ENCODE data around the gene ANKLE2.

The ANKLE2 gene

DNA sequence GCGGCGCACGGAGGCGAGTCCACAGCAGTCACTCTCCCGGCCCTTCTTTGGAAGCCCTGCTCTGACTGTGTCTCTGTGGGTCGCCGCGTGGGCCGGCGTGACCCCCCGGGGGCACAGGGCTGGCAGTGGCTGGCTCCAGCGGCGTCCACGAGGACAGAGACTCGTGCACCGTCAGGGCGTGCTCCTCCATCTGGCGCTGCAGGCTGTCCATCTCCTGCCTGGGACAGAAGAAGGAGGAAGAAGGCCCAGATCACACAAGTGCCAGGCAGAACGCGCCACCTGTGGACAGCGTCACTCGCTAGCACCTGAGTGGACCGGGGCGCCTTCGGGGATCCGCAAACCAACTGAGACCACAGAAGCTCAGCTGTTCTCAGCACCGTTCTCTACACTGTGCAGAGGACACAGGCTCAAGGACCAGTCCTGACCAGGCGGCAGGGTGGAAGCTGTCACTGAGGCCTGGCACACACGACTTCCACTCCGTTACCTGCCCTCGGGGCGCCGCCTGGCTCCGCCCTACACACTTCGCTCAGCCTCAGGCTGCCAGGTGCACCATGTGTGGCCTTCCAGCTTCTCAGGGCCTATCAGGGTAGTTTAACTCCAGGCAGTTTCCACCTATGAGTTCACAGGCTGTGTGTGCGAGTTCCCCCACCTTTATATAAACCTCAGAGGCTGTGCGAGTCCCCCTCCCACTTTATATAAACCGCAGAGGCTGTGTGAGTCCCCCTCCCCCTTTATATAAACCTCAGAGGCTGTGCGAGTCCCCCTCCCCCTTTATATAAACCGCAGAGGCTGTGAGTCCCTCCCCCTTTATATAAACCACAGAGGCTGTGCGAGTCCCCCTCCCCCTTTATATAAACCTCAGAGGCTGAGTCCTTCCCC is 11.7 kb upstream of the ANKLE2 start:
- H3K4me3 ChIP-seq (ENCODE audit: low read depth, low read length), result no peak overlapping the region
- no peak for TF ChIP-seq CTCF (conservative IDR thresholded peaks at IDR 0.05; ENCODE audit: low read depth, low read length)
- no peak for DNase-seq (ENCODE audit: low read depth)

GRCh38 chr12:132772606-132773005 is 11.0 kb upstream of the ANKLE2 start:
- no peak overlapping the region for H3K4me3 ChIP-seq (ENCODE audit: low read depth, low read length)
- no peak for TF ChIP-seq CTCF (conservative IDR thresholded peaks at IDR 0.05; ENCODE audit: low read depth, low read length)
- no peak for DNase-seq (ENCODE audit: low read depth)

GRCh38 chr12:132771126-132771838 is 9.7 kb upstream of the ANKLE2 start:
- no peak overlapping the region for H3K4me3 ChIP-seq (ENCODE audit: low read depth, low read length)
- DNase-seq (ENCODE audit: low read depth), result peak; percentile 84
- TF ChIP-seq CTCF (conservative IDR thresholded peaks at IDR 0.05; ENCODE audit: low read depth, low read length), result no peak

DNA sequence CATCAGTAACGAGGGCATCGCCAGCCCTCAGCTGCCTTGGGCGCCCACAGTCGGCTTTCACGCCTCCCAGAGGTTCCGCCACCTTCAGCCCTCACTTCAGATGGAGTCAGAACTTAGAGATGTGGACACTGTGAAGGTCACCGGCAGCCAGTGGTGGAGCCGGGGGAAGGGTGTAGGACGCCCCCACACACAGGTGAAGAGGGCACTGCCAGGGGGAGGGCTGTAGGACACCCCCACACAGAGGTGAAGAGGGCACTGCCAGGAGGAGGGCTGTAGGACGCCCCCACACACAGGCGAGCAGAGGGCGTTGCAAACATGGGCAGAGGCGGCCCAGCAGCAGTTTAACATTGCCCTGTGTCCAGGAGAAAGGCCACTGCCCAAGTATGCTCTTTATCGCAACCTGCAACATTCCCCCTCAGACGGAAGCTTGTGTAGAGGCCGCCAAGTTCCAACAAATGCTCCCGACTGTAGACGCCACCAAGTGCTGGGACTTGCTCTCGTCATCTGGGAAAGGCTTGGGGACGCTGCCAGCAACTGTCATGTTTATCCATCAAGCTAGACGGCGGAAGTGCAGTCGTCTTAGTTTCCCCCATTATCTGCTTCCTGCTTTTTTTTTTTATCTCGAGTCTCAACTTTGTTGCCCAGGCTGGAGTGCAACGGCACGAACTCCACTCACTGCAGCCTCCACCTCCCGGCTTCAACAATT is 4.9 kb upstream of the ANKLE2 start:
- no peak for TF ChIP-seq CTCF (conservative IDR thresholded peaks at IDR 0.05; ENCODE audit: low read depth, low read length)
- DNase-seq (ENCODE audit: low read depth), result no peak

DNA sequence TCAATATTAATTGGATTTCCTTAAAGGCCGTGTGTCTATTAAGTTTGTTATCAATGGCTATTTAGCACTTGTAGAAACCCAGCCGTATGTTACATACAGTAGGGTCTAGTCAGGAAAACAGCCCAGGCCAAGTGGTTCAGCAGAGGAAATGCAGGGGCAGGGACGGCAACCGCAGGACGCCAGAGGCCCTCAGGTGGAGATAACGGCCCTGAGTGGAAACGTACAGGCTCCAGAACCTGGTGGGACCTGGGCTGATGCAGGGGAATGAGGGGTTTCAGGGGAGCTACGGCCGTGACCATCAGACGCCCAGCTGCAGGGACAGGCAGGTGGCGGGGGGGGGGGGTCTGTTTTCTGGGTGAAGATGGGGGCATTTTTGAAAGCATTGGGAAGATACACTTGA is 3.7 kb upstream of the ANKLE2 start:
- TF ChIP-seq CTCF (conservative IDR thresholded peaks at IDR 0.05; ENCODE audit: low read depth, low read length), result no peak
- no peak for DNase-seq (ENCODE audit: low read depth)
- no peak overlapping the region for H3K4me3 ChIP-seq (ENCODE audit: low read depth, low read length)

More for the DNA sequence above, 4.9 kb upstream of the ANKLE2 start:
- H3K4me3 ChIP-seq (ENCODE audit: low read depth, low read length), result no peak overlapping the region

DNA sequence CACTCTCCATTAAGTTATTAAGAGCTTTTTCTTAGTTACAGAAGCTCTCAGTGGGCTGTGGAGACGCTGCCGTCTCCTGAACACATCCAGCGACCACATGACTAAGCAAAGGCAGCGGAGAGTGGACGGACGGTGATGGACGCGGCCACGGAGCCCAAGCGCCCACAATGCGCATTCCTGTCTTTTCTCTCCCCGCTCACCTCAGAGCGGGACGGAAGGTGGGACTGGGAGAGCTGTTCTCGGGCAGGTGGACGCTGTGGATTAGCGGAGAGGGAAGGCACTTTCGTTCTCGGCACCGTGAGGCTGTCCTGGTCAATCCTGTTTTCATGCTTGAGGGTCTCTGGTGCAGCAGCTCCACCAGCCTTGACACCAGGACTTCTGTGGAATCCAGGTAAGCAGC is 2.6 kb upstream of the ANKLE2 start:
- no peak for TF ChIP-seq CTCF (conservative IDR thresholded peaks at IDR 0.05; ENCODE audit: low read depth, low read length)
- H3K4me3 ChIP-seq (ENCODE audit: low read depth, low read length), result no peak overlapping the region
- DNase-seq (ENCODE audit: low read depth), result no peak
